ENCODE data around the gene SGCD.

The SGCD gene

DNA sequence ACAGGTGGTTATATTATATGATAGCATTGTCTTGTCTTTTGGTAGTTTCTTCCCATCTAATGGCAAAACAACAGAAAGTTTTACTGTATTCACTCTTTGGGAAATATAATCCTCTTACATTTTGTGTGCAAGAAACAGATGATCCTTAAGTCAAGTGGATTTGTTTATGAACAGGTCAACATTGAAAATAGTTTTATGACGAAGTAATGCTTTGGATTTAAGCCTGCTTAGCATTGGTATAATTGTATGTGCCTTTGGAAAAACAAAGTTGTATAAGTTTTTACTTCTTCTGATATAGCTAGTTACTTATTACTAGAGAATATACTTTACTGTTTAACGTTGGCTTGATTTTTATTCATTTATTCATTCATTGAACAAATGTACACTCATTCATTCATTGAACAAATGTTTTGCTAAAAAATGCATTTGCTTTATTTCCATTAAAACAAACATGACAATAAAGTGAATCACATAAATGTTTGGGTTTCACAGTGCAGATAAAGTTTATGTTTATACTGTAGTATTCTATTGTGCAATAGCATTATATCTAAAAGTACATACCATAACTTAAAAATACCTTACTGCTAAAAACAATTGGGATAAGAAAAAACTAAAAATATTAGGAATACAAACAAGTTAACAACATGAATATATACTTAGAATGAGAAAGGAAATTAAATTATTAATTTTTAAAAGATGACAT, 12.3 kb downstream of the SGCD start:
- TF ChIP-seq, protein P1, sequence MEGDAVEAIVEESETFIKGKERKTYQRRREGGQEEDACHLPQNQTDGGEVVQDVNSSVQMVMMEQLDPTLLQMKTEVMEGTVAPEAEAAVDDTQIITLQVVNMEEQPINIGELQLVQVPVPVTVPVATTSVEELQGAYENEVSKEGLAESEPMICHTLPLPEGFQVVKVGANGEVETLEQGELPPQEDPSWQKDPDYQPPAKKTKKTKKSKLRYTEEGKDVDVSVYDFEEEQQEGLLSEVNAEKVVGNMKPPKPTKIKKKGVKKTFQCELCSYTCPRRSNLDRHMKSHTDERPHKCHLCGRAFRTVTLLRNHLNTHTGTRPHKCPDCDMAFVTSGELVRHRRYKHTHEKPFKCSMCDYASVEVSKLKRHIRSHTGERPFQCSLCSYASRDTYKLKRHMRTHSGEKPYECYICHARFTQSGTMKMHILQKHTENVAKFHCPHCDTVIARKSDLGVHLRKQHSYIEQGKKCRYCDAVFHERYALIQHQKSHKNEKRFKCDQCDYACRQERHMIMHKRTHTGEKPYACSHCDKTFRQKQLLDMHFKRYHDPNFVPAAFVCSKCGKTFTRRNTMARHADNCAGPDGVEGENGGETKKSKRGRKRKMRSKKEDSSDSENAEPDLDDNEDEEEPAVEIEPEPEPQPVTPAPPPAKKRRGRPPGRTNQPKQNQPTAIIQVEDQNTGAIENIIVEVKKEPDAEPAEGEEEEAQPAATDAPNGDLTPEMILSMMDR (IDR thresholded peaks at IDR 0.05) = no peak

DNA sequence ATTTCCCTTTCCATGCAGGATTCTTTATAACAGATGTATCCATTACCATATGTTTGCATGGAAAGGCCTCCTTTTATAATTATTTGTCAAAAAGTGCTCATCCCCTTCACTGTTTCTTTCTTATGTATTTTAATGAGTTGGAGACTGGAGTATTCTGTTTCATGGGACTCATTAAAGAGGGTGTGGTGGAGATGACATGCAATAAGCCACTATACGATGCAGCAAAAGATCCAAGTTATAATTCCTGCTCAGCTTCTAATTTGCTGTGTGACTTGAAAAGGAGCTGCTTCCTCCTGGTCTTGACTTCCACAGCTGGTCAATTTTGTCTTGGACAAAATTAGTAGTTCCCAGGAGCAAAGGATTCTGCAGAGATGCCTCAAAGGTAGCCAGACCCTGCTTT, 13.9 kb downstream of the SGCD start:
- TF ChIP-seq, protein P1 (IDR thresholded peaks at IDR 0.05) = no peak

DNA sequence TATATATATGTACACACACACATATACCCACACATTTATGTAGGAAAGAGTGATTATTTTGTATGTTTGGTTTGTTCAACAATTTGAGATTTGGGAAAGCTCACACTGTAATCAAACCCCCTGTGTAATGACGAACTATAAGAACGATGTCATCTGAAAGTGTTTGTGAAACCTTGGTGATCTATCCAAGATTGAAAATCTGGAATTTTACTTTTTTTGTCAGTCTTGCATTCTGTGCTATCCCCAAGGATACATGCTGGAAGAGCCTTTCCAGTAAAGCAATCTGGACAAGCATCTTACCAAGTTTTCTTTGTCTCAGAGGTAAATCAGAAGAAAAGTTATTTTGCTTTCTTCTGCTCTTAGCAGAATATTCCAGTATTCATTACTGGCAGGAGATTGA, 23.3 kb downstream of the SGCD start:
- TF ChIP-seq, protein P1 (IDR thresholded peaks at IDR 0.05) = no peak

DNA sequence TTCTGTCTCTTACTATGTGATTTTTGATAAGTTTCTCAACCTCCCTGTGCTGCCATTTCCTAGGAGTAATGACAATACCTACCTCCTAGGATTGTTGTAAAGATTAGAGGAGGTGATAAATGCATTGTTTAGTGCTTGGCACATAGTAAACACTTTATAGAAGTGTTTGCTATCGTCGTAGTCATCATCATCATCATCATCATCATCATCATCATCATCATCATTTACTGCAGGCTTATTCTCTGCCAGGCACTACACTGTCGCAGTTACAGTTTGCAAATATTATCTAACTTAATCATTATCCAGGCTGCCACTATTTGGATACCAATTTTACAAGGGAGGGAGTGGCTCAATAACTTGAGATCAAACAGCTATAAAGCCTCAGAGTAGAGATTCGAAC, 24.5 kb downstream of the SGCD start:
- TF ChIP-seq, protein P1 (IDR thresholded peaks at IDR 0.05) = no peak

DNA sequence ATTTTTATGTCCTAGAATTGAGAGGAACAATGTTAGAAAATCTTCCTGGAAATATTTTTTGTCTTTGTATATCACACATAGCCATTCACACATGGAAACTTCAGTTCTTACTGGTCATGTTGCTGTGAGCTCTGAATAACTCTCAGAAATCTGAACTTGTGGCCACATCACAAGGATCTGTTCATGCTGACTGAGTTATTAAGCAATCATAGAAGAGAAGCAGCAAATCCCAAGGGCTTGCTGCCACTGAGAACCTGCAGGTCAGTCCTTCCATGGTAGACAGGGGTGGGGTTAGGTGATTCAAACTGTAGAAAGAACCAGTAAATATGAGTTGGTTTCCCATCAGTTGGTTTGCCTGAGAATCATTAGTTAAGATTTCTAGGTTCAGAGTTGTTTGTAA, 27.6 kb downstream of the SGCD start:
- TF ChIP-seq, protein P1 (IDR thresholded peaks at IDR 0.05) = no peak

DNA sequence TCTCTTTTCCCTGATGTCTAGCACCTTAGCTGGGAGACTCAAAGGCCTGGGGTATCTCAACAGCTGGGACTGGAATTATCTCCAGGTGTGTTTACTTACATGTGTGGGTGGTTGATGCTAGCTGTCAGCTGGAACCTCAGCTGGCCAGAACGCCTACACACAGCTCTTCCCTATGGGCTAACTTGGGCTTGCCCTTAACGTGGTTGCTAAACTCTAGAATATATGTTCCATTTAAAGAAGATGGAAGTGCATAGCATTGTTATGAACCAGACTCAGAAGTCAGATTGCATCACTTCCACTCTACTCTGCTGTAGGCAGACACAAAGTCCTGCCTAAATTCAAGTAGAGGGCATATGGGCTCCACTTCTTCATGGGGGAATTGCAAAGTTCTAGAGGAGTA, 29.3 kb downstream of the SGCD start:
- TF ChIP-seq, protein P1 (IDR thresholded peaks at IDR 0.05) = no peak

DNA sequence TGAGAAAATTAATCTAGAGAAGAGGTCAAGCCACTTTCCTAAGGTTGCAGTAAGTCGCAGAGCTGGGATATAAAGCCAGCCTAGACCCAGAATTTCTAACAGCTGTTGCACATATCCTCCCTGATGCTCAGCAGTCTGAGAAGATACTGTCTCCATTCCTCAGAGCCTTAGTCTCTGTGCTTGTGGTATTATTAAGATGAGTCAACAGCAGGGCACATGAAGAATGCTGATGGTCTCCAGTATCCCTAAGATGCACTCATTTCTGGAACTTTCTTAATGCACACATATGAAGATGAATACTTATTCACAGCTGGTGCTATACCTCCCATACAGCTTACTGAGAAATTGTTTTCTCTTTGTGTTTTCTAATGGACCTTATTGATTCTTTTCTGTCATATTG, 32.5 kb downstream of the SGCD start:
- TF ChIP-seq, protein P1 (IDR thresholded peaks at IDR 0.05) = no peak
